Common myeloid progenitor, CD34-positive (primary cell): ENCODE data around the gene UBE2Q2.

Source experiments
- CTCF ChIA-PET: fragments of 350-600 bp; sonication (Branson Sonifier 250); formaldehyde crosslinking; loops from one replicate; lab custom pipeline; 2021; ENCODE audit warnings: antibody characterized with exemption; lab: Charles Lee
- POLR2A ChIA-PET: fragments of 350-600 bp; sonication (Branson Sonifier 250); formaldehyde crosslinking; loops from one replicate; lab custom pipeline; 2021; ENCODE audit warnings: antibody characterized with exemption; lab: Charles Lee
- DNase-seq, 3 donors: peaks; one replicate each; pipeline versions ENCODE4 v3.0.0 to v3.0.0-alpha.2; 2013
- H3K27ac ChIP-seq, 2 experiments: 1 replicate in 1 of 2; 2 replicates in 1 of 2; pipeline ENCODE4 v1.7.0; 2013; ENCODE audit warnings: inconsistent platforms in 2 of 2, low read length in 2 of 2, mild to moderate bottlenecking in 2 of 2, low read depth in 1 of 2, moderate library complexity in 1 of 2; ENCODE audit not compliant: severe bottlenecking in 2 of 2, insufficient read depth in 1 of 2, poor library complexity in 1 of 2
- H3K27me3 ChIP-seq, 5 experiments: replicated peaks in 2 of 5; 1 replicate in 3 of 5; 2 replicates in 2 of 5; pipeline versions ENCODE4 v1.6.1 to v1.7.0; 2013; ENCODE audit warnings: low read length in 4 of 5, mild to moderate bottlenecking in 2 of 5, moderate library complexity in 2 of 5, inconsistent platforms in 1 of 5; ENCODE audit not compliant: insufficient read depth in 5 of 5, control insufficient read depth in 4 of 5
- H3K36me3 ChIP-seq, 4 experiments: 1 replicate in 2 of 4; 2 replicates in 2 of 4; pipeline versions ENCODE4 v1.6.1 to v1.7.0; 2013; ENCODE audit warnings: low read length in 3 of 4, control low read depth in 1 of 4, mild to moderate bottlenecking in 1 of 4; ENCODE audit not compliant: control insufficient read depth in 4 of 4, insufficient read depth in 4 of 4
- H3K4me1 ChIP-seq, 4 experiments: 1 replicate in 3 of 4; 2 replicates in 1 of 4; pipeline versions ENCODE4 v1.6.1 to v1.7.1; 2013; ENCODE audit warnings: low read length in 3 of 4, mild to moderate bottlenecking in 3 of 4, control low read depth in 1 of 4, inconsistent platforms in 1 of 4, moderate library complexity in 1 of 4; ENCODE audit not compliant: control insufficient read depth in 4 of 4, insufficient read depth in 4 of 4; ENCODE audit errors: control extremely low read depth in 1 of 4
- H3K4me3 ChIP-seq, 7 experiments: 1 replicate in 4 of 7; 2 replicates in 3 of 7; pipeline versions ENCODE4 v1.5.1 to v1.7.0; 2013; ENCODE audit warnings: mild to moderate bottlenecking in 7 of 7, low read length in 6 of 7, moderate library complexity in 6 of 7, inconsistent platforms in 2 of 7, low read depth in 2 of 7, control low read depth in 1 of 7; ENCODE audit not compliant: insufficient read depth in 4 of 7, control insufficient read depth in 1 of 7; ENCODE audit errors: extremely low read depth in 1 of 7
- H3K9me3 ChIP-seq, 5 experiments: 1 replicate in 4 of 5; 2 replicates in 1 of 5; pipeline versions ENCODE4 v1.6.1 to v1.7.1; 2013; ENCODE audit warnings: low read length in 4 of 5, mild to moderate bottlenecking in 2 of 5, inconsistent platforms in 1 of 5, low read depth in 1 of 5, moderate library complexity in 1 of 5; ENCODE audit not compliant: control insufficient read depth in 4 of 5, insufficient read depth in 2 of 5; ENCODE audit errors: control extremely low read depth in 1 of 5
- WGBS: methylation state at CpG from one replicate; pipeline ENCODE4 v1.1.5; 2013; ENCODE audit not compliant: insufficient coverage; 5-methylcytosine and 5-hydroxymethylcytosine counted together

The UBE2Q2 gene

DNA sequence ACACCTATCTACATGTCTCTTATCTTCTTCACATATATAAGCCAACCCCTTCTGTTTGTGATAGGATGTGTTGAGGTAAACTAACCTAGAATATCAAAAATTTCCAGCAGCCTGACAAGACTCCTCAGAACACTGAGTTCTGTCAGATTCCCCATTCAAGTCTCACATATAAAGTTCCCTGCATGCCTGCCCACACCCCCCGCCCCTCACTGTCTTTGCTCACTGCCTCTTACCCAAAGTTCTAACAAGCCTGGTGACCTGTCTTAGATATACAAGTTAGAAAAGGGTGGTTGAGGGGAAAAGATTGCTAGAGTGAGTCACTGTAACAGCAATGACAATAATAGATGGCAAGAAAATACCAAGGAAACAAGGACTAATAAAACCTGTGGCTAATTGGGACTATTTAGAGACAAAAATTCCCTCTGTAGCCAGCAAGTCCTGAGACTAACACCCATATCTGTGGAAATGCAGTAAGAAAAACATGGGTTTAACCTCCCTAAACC is 100.5 kb downstream of the UBE2Q2 start:
- no peak for DNase-seq
- no peak overlapping the region for H3K4me3 ChIP-seq
- no peaks in the 10 kb centered on the region for H3K27me3 ChIP-seq
- no peaks in the 10 kb centered on the region for H3K36me3 ChIP-seq
- H3K9me3 ChIP-seq, result peaks cover 0 to 2% (median 0%) of the 10 kb centered on the region in 5 experiments
- H3K27ac ChIP-seq, result no peak overlapping the region
- no CpG with 5 or more reads among the region's 1 CpG for WGBS
- POLR2A ChIA-PET, result no interaction called here
- no peaks in the 10 kb centered on the region for H3K4me1 ChIP-seq
- CTCF ChIA-PET, result no interaction called here

DNA sequence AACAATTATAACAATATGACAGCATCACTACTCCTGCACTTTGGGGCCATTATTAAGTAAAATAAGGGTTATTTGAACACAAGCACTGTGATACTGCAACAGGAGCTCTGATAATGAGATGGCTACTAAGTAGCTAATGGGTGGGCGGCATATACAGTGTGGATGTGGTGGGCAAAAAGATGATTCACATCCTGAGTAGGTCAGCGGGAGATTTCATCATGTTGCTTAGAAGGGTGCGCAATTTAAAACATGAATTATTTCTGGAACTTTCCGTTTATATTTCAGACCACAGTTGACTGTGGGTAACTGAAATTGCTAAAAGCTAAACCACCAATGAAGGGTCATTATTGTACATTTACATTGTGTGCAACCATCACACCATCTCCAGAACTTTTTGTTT is 102.7 kb downstream of the UBE2Q2 start:
- CTCF ChIA-PET, result no interaction called here
- Histone ChIP-seq H3K4me3 (no peak overlapping the region), H3K36me3 (no peaks in the 10 kb centered on the region), H3K4me1 (no peaks in the 10 kb centered on the region), H3K9me3 (no peaks in the 10 kb centered on the region), H3K27me3 (no peaks in the 10 kb centered on the region), H3K27ac (no peak overlapping the region)
- 71% methylated on average over 3 of the region's 4 CpGs for WGBS
- peak; percentile 17 to 79 (median 72) for DNase-seq
- POLR2A ChIA-PET, result no interaction called here

DNA sequence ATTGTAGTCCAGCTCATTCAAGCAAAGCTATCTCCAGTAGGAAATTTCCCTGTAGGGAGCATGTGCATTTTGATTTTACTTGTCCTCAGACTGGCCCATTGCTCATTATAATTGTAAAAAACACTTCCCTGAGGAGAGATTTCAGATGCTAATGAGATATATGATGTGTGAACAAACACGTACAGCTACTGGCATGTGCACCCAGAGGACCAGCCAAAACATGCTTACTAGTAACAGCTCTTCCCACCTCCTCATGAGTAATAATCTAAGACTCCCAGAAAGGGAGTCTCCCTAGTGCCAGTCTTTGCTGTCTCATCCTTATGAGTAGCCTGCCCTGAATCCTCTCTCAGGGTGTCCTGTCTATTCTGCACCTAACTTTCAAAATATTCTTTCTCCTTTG is 103.8 kb downstream of the UBE2Q2 start:
- POLR2A ChIA-PET, result no interaction called here
- Histone ChIP-seq H3K36me3 (no peaks in the 10 kb centered on the region), H3K27me3 (no peaks in the 10 kb centered on the region), H3K4me1 (no peaks in the 10 kb centered on the region), H3K27ac (no peak overlapping the region), H3K9me3 (no peaks in the 10 kb centered on the region), H3K4me3 (no peak overlapping the region)
- DNase-seq, result no peak
- CTCF ChIA-PET, result no interaction called here
- 100% methylated on average over 1 of the region's 1 CpG for WGBS

DNA sequence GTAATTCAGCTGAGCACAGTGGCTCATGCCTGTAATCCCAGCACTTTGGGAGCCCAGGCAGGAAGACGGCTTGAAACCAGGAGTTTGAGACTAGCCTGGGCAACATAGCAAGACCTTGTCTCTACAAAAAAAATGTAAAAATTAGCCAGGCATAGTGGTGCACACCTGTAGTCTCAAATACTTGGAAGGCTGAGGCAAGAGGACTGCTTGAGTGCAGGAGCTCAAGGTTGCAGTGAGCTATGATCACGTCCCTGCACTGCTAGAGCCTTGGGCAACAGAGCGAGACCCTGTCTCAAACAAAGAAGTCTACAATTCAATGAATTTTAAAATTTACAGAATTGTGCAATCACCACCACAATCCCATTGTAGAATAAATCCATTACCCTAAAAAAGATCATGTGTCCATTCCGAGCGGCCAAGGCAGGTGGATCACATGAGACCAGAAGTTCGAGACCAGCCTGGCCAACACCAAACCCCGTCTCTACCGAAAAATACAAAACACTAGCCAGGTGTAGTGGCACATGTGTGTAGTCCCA is 105.6 kb downstream of the UBE2Q2 start:
- H3K4me1 ChIP-seq, result no peaks in the 10 kb centered on the region
- DNase-seq, result no peak
- H3K36me3 ChIP-seq, result no peaks in the 10 kb centered on the region
- no peaks in the 10 kb centered on the region for H3K9me3 ChIP-seq
- no peaks in the 10 kb centered on the region for H3K27me3 ChIP-seq
- WGBS, result 86% methylated on average over 7 of the region's 8 CpGs
- no peak overlapping the region for H3K27ac ChIP-seq
- H3K4me3 ChIP-seq, result no peak overlapping the region
- ChIA-PET POLR2A (no interaction called here), CTCF (no interaction called here)
